Cardiac muscle cell (in vitro differentiated cells and primary cell): ENCODE results near the gene MYBPC1. TPM values are rescaled to one million over a fixed set of nuclear protein-coding genes. Genes with fewer than 3 reads are reported as not detected.
A peak's percentile ranks its signal among the peaks of the same experiment; 100 is the strongest.

Experiments
- DNase-seq, 2 donors: peaks; one replicate each; pipeline versions ENCODE4 v3.0.0 to v3.0.0-alpha.2; 2010 to 2017; ENCODE audit warnings: low read depth in 1 of 2, low spot score in 1 of 2
- H3K27ac ChIP-seq: fragments of 200-600 bp; sonication (generic); 2 replicates; pipeline ENCODE4 v1.5.1; 2016
- H3K27me3 ChIP-seq: fragments of 200-600 bp; sonication (generic); 2 replicates; pipeline ENCODE4 v1.6.0; 2016; ENCODE audit warnings: control low read depth
- H3K36me3 ChIP-seq: fragments of 200-600 bp; sonication (generic); 2 replicates; pipeline ENCODE4 v1.5.1; 2016; ENCODE audit warnings: control low read depth
- H3K4me1 ChIP-seq: fragments of 200-600 bp; sonication (generic); 2 replicates; pipeline ENCODE4 v1.8.1; 2017; ENCODE audit warnings: low read depth, mild to moderate bottlenecking, mixed run types
- H3K4me3 ChIP-seq: fragments of 200-600 bp; sonication (generic); 2 replicates; pipeline ENCODE4 v1.5.1; 2016; ENCODE audit warnings: mild to moderate bottlenecking
- H3K9me3 ChIP-seq: fragments of 200-600 bp; sonication (generic); 2 replicates; pipeline ENCODE4 v1.5.1; 2017; ENCODE audit warnings: low read depth, mild to moderate bottlenecking, control low read depth
- CTCF ChIP-seq: IDR thresholded peaks from 2 replicates; pipeline ENCODE4 v1.5.1; 2012; ENCODE audit warnings: low read depth, mild to moderate bottlenecking, low read length
- polyA plus RNA-seq: library from polyadenylated mRNA; unstranded; fragments of >200 nt; fragmentation: Nextera tagmentation; extraction: Ambion mirVana; gene quantifications from 2 replicates; pipeline ENCODE4 v1.2.1, GENCODE V29; 2016
- total RNA-seq: library from RNA; depleted of rRNA; stranded (reverse); fragments of >200 nt; gene quantifications from 2 replicates; pipeline ENCODE4 v1.2.3, GENCODE V29; 2016

The MYBPC1 gene
- total and polyA plus RNA-seq, 2 experiments from 2014 or later: not detected

DNA sequence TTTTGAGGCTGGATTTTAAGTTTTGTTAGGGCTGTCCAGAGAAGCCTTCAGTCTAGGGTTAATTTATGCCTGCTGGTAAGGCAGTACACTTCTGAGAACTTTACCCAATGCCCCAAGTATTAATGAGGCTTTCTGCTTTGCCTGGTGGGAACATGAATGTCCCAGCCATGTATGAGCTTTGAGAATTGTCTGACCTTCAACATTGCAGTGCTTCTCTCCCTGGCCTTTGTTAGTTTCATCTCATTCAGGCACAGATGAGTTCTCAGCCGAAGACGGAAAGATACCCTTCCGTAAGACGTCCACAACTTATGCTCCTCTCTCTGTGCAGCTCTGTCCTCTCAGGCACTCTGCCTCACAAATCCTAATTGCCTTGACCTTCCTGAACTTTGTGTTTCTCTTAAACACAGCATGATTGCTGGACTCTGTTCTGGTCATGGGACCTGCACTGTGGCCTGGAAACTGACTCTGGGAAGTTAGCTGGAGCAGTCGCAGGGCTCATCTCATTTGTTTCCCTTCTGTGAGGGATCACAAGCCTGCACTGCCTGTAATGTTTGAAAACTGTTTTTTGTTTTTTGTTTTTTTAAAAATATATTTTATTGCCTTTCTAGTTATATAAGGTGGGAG lies 118.4 kb downstream of the MYBPC1 start:
- DNase-seq: peak in 1 of 2 donors; percentile 53
- no peak for TF ChIP-seq CTCF
- Histone ChIP-seq H3K36me3 (no peaks in the 10 kb centered on the region), H3K27me3 (no peaks in the 10 kb centered on the region), H3K4me3 (no peak overlapping the region), H3K9me3 (no peaks in the 10 kb centered on the region), H3K27ac (peak overlapping the region; percentile 66), H3K4me1 (peaks cover 9% of the 10 kb centered on the region)

DNA sequence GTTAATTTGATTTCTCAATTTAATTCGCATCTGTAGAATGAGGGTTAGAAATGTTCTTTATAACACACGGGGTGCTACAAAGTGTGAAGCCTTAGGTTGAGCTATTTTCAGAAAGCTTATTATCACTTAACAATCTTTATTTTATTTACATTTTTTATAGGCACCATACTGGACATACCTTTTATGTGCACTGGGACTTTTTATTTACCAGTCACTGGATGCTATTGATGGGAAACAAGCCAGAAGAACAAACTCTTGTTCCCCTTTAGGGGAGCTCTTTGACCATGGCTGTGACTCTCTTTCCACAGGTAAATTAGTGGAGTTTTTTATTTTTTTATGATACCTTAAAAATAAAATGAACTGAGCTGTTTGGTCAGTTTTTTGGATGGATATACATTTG lies 119.2 kb downstream of the MYBPC1 start:
- Histone ChIP-seq H3K4me1 (peaks cover 9% of the 10 kb centered on the region), H3K4me3 (no peak overlapping the region), H3K27ac (no peak overlapping the region), H3K9me3 (no peaks in the 10 kb centered on the region), H3K27me3 (no peaks in the 10 kb centered on the region), H3K36me3 (no peaks in the 10 kb centered on the region)
- DNase-seq: no peak
- TF ChIP-seq CTCF: no peak

DNA sequence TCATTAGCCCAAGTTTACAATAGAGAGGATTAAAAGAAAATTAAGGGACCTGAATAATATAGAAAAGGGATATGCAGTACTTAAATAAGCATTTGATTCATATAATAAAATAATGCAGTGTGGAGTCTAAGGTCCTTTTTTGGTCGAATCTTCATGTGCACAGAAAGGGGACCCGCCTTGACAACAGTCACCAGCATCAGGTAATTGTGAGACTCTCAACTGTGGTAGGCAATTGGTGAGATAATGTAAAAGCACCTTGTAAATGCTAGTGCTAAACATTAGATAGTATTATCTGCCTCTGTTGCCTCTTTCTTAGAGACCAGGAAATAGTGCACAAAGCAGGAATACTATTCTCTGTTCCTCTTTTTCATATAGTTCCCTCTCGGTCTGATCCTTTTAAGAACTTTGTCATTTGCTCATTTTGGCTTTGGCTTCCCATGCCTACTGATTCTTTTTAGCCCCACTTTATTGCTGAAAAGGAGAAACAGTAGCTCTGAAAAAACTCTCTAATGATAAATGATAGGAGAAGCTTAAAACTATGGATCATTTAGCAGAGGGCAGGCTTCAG lies 120.2 kb downstream of the MYBPC1 start:
- DNase-seq: no peak
- Histone ChIP-seq H3K9me3 (no peaks in the 10 kb centered on the region), H3K4me3 (no peak overlapping the region), H3K4me1 (peaks cover 9% of the 10 kb centered on the region), H3K27ac (no peak overlapping the region), H3K36me3 (no peaks in the 10 kb centered on the region), H3K27me3 (no peaks in the 10 kb centered on the region)
- no peak for TF ChIP-seq CTCF

- Histone ChIP-seq H3K36me3 (peaks cover 6% of the 10 kb centered on the region), H3K4me1 (no peaks in the 10 kb centered on the region), H3K27ac (no peak overlapping the region), H3K27me3 (no peaks in the 10 kb centered on the region), H3K9me3 (no peaks in the 10 kb centered on the region), H3K4me3 (no peak overlapping the region)
- TF ChIP-seq CTCF: no peak
- DNase-seq: no peak
Measured at GRCh38 chr12:101719566-101719965, 124.8 kb downstream of the MYBPC1 start.

DNA sequence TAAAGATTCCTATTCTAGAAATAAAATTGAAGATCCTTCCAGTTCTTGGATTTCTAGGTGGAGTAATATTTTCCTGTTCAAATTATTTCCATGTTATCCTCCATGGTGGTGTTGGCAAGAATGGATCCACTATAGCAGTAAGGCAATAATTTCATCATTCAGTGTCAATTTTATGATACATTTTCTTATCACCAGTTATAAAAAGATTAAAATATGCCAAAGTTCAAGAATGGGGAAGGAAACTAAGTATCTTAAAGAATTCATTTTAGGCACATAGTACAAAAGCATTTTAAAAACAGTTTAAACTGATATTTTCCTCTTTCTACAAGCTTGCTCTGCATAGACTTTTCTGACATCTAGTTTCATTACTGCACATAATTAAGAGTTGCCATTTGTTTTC lies 125.3 kb downstream of the MYBPC1 start:
- no peak overlapping the region for H3K4me3 ChIP-seq
- no peaks in the 10 kb centered on the region for H3K9me3 ChIP-seq
- H3K27ac ChIP-seq: no peak overlapping the region
- no peak for DNase-seq
- TF ChIP-seq CTCF: no peak
- no peaks in the 10 kb centered on the region for H3K27me3 ChIP-seq
- no peaks in the 10 kb centered on the region for H3K4me1 ChIP-seq
- H3K36me3 ChIP-seq: peaks cover 6% of the 10 kb centered on the region
